ENCODE measurements around the gene CDCA3. TPM values are rescaled to one million over a fixed set of nuclear protein-coding genes. Genes with fewer than 3 reads are reported as not detected.
A peak's percentile ranks its signal among the peaks of the same experiment; 100 is the strongest.
"Not testable (repeated sequence)": the region's sequence is repeated elsewhere in the genome, so short reads cannot be mapped to it uniquely, and the experiment has no call there.

The CDCA3 gene
- 53.9 TPM for polyA plus RNA-seq (2013, experiment 1 of 2)
- 56.1 TPM for polyA plus RNA-seq (2013, experiment 2 of 2)

GRCh38 chr12:6851153-6851920 is at the start of gene CDCA3:
Gene CDCA3, minus strand, starts transcription at chr12:6851286. Its CDS starts 334 bp downstream, at chr12:6850952.
- peak within 1 kb of the TSS; percentile 72 for H3K4me3 ChIP-seq (ENCODE audit: extremely low read depth, insufficient read depth, low read length, poor library complexity, severe bottlenecking)
- H3K4me1 ChIP-seq (ENCODE audit: control insufficient read depth, insufficient read depth, low read length, poor library complexity, severe bottlenecking), result peaks cover 21% of the 10 kb centered on the region
- H3K27ac ChIP-seq (ENCODE audit: low read depth, low read length, severe bottlenecking), result peak within 1 kb of the TSS; percentile 86
- WGBS, 2 experiments (ENCODE audit: insufficient coverage in 2 of 2), result 0 to 1% methylated on average over 20 to 25 of the region's 37 CpGs
- no peaks in the 10 kb centered on the region for H3K9me3 ChIP-seq (ENCODE audit: control insufficient read depth, low read length)
- peaks cover 58% of the 10 kb centered on the region for H3K36me3 ChIP-seq (ENCODE audit: control insufficient read depth, insufficient read depth, low read length)

GRCh38 chr12:6899837-6900519 is 48.9 kb upstream of the CDCA3 start:
- Histone ChIP-seq H3K36me3 (ENCODE audit: control insufficient read depth, insufficient read depth, low read length) (no peaks in the 10 kb centered on the region), H3K9me3 (ENCODE audit: control insufficient read depth, low read length) (no peaks in the 10 kb centered on the region), H3K4me1 (ENCODE audit: control insufficient read depth, insufficient read depth, low read length, poor library complexity, severe bottlenecking) (peaks cover 8% of the 10 kb centered on the region), H3K4me3 (ENCODE audit: extremely low read depth, insufficient read depth, low read length, poor library complexity, severe bottlenecking) (no peak overlapping the region), H3K27ac (ENCODE audit: low read depth, low read length, severe bottlenecking) (no peak overlapping the region)
- WGBS, 2 experiments (ENCODE audit: insufficient coverage in 2 of 2), result 83 to 90% methylated on average over 6 to 10 of the region's 10 CpGs

GRCh38 chr12:6899427-6899826 is 48.3 kb upstream of the CDCA3 start:
- H3K36me3 ChIP-seq (ENCODE audit: control insufficient read depth, insufficient read depth, low read length), result no peaks in the 10 kb centered on the region
- H3K4me1 ChIP-seq (ENCODE audit: control insufficient read depth, insufficient read depth, low read length, poor library complexity, severe bottlenecking), result peaks cover 6% of the 10 kb centered on the region
- no peak overlapping the region for H3K27ac ChIP-seq (ENCODE audit: low read depth, low read length, severe bottlenecking)
- WGBS, 2 experiments (ENCODE audit: insufficient coverage in 2 of 2), result 89 to 100% methylated on average over 2 to 3 of the region's 5 CpGs
- no peaks in the 10 kb centered on the region for H3K9me3 ChIP-seq (ENCODE audit: control insufficient read depth, low read length)
- no peak overlapping the region for H3K4me3 ChIP-seq (ENCODE audit: extremely low read depth, insufficient read depth, low read length, poor library complexity, severe bottlenecking)

GRCh38 chr12:6896846-6897435 is 45.9 kb upstream of the CDCA3 start:
- 79 to 89% methylated on average over 5 of the region's 6 CpGs for WGBS, 2 experiments (ENCODE audit: insufficient coverage in 2 of 2)
- no peak overlapping the region for H3K27ac ChIP-seq (ENCODE audit: low read depth, low read length, severe bottlenecking)
- H3K9me3 ChIP-seq (ENCODE audit: control insufficient read depth, low read length), result no peaks in the 10 kb centered on the region
- no peaks in the 10 kb centered on the region for H3K36me3 ChIP-seq (ENCODE audit: control insufficient read depth, insufficient read depth, low read length)
- H3K4me3 ChIP-seq (ENCODE audit: extremely low read depth, insufficient read depth, low read length, poor library complexity, severe bottlenecking), result no peak overlapping the region
- no peaks in the 10 kb centered on the region for H3K4me1 ChIP-seq (ENCODE audit: control insufficient read depth, insufficient read depth, low read length, poor library complexity, severe bottlenecking)

GRCh38 chr12:6894321-6894720 is 43.2 kb upstream of the CDCA3 start:
- Histone ChIP-seq H3K4me3 (ENCODE audit: extremely low read depth, insufficient read depth, low read length, poor library complexity, severe bottlenecking) (no peak overlapping the region), H3K36me3 (ENCODE audit: control insufficient read depth, insufficient read depth, low read length) (no peaks in the 10 kb centered on the region), H3K4me1 (ENCODE audit: control insufficient read depth, insufficient read depth, low read length, poor library complexity, severe bottlenecking) (peaks cover 10% of the 10 kb centered on the region), H3K27ac (ENCODE audit: low read depth, low read length, severe bottlenecking) (no peak overlapping the region), H3K9me3 (ENCODE audit: control insufficient read depth, low read length) (no peaks in the 10 kb centered on the region)
- whole genome bisulfite sequencing, 2 experiments (ENCODE audit: insufficient coverage in 2 of 2), result 84% methylated on average over 2 of the region's 3 CpGs; no CpG with 5 or more reads in 1 of the 2 experiments

- peaks cover 10% of the 10 kb centered on the region for H3K4me1 ChIP-seq (ENCODE audit: control insufficient read depth, insufficient read depth, low read length, poor library complexity, severe bottlenecking)
- H3K36me3 ChIP-seq (ENCODE audit: control insufficient read depth, insufficient read depth, low read length); H3K9me3 ChIP-seq (ENCODE audit: control insufficient read depth, low read length); H3K4me3 ChIP-seq (ENCODE audit: extremely low read depth, insufficient read depth, low read length, poor library complexity, severe bottlenecking); H3K27ac ChIP-seq (ENCODE audit: low read depth, low read length, severe bottlenecking): not testable (repeated sequence)
- 96 to 100% methylated on average over 3 of the region's 3 CpGs for WGBS, 2 experiments (ENCODE audit: insufficient coverage in 2 of 2)
These were observed 41.6 kb upstream of the CDCA3 start for GRCh38 chr12:6892683-6893082.

- no peaks in the 10 kb centered on the region for H3K9me3 ChIP-seq (ENCODE audit: control insufficient read depth, low read length)
- peaks cover 10% of the 10 kb centered on the region for H3K4me1 ChIP-seq (ENCODE audit: control insufficient read depth, insufficient read depth, low read length, poor library complexity, severe bottlenecking)
- H3K4me3 ChIP-seq (ENCODE audit: extremely low read depth, insufficient read depth, low read length, poor library complexity, severe bottlenecking), result peak overlapping the region; percentile 39
- 92 to 93% methylated on average over 4 to 5 of the region's 5 CpGs for WGBS, 2 experiments (ENCODE audit: insufficient coverage in 2 of 2)
- H3K36me3 ChIP-seq (ENCODE audit: control insufficient read depth, insufficient read depth, low read length), result peaks cover 4% of the 10 kb centered on the region
- peak overlapping the region; percentile 85 for H3K27ac ChIP-seq (ENCODE audit: low read depth, low read length, severe bottlenecking)
These were observed 40.5 kb upstream of the CDCA3 start for GRCh38 chr12:6891646-6892001.

GRCh38 chr12:6890789-6891645 is 39.9 kb upstream of the CDCA3 start:
- WGBS, 2 experiments (ENCODE audit: insufficient coverage in 2 of 2), result 6 to 8% methylated on average over 52 to 64 of the region's 68 CpGs
- Histone ChIP-seq H3K27ac (ENCODE audit: low read depth, low read length, severe bottlenecking) (peak overlapping the region; percentile 98), H3K4me3 (ENCODE audit: extremely low read depth, insufficient read depth, low read length, poor library complexity, severe bottlenecking) (peak overlapping the region; percentile 39), H3K9me3 (ENCODE audit: control insufficient read depth, low read length) (no peaks in the 10 kb centered on the region), H3K4me1 (ENCODE audit: control insufficient read depth, insufficient read depth, low read length, poor library complexity, severe bottlenecking) (peaks cover 10% of the 10 kb centered on the region), H3K36me3 (ENCODE audit: control insufficient read depth, insufficient read depth, low read length) (peaks cover 4% of the 10 kb centered on the region)

GRCh38 chr12:6889775-6890573 is 38.9 kb upstream of the CDCA3 start:
- 94 to 97% methylated on average over 17 to 18 of the region's 21 CpGs for WGBS, 2 experiments (ENCODE audit: insufficient coverage in 2 of 2)
- Histone ChIP-seq H3K27ac (ENCODE audit: low read depth, low read length, severe bottlenecking) (peak overlapping the region; percentile 98), H3K4me1 (ENCODE audit: control insufficient read depth, insufficient read depth, low read length, poor library complexity, severe bottlenecking) (peaks cover 10% of the 10 kb centered on the region)
- H3K4me3 ChIP-seq (ENCODE audit: extremely low read depth, insufficient read depth, low read length, poor library complexity, severe bottlenecking); H3K9me3 ChIP-seq (ENCODE audit: control insufficient read depth, low read length); H3K36me3 ChIP-seq (ENCODE audit: control insufficient read depth, insufficient read depth, low read length): not testable (repeated sequence)

All from mesodermal cell (in vitro differentiated cells).